HFFc6 (cell line): ENCODE results near the gene PLXNA3. TPM values are rescaled to one million over a fixed set of nuclear protein-coding genes. Genes with fewer than 3 reads are reported as not detected.

Source experiments
- DNase-seq: peaks from one replicate; pipeline ENCODE4 v3.0.0-alpha.2; 2018
- H3K27ac Mint-ChIP-seq: 2 replicates; pipeline ENCODE4 v1.8.0; 2020; ENCODE audit warnings: mild to moderate bottlenecking, mixed read lengths
- H3K27me3 Mint-ChIP-seq: 2 replicates; pipeline ENCODE4 v1.8.0; 2021; ENCODE audit warnings: mild to moderate bottlenecking, moderate library complexity, mixed read lengths; ENCODE audit not compliant: insufficient read depth
- H3K36me3 Mint-ChIP-seq: 2 replicates; pipeline ENCODE4 v1.8.0; 2021; ENCODE audit warnings: low read depth, mixed read lengths
- H3K4me1 Mint-ChIP-seq: 2 replicates; pipeline ENCODE4 v1.8.0; 2020; ENCODE audit warnings: low read depth, mixed read lengths
- H3K4me3 Mint-ChIP-seq: 2 replicates; pipeline ENCODE4 v1.8.0; 2020; ENCODE audit warnings: mild to moderate bottlenecking, moderate library complexity, mixed read lengths
- H3K9me3 Mint-ChIP-seq: 2 replicates; pipeline ENCODE4 v1.8.0; 2020; ENCODE audit warnings: mild to moderate bottlenecking, mixed read lengths
- CTCF ChIP-seq: fragments of 200-600 bp; sonication (generic); IDR thresholded peaks from 2 replicates; pipeline ENCODE4 v1.5.0; 2021; ENCODE audit warnings: antibody characterized with exemption, mild to moderate bottlenecking
- total RNA-seq, 6 experiments: library from RNA; stranded (reverse); fragmentation: NEBNext Ultra II Directional; extraction: Animal tissue kit (Norgen Biotek cat#: 25700); gene quantifications; 2 replicates in 1 of 6; 3 replicates in 5 of 6; pipeline ENCODE4 v1.2.3, GENCODE V29; 2021

PLXNA3 gene
- total RNA-seq, 6 experiments from 2014 or later: 66.2 to 98.7 (median 79.8) TPM

DNA sequence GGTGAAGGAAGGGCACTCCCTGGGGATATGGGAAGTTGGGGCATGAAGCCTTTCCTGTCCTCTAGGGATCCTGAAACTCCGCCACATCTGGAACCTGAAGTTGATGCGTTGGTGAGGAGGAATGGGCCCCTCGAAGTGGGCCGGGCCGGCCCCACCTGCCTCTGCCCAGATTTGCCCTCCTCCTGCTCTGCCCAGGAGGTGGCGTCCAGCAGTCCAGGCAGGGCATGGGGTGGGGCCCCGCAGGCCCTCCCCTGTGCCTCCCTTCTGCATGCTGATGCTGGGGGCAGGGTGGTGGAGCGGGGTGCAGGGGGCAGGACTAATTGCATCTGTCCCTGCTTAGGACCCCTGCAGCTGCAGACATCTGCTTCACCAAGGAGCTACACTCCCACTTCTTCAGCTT, 44.9 kb upstream of the PLXNA3 start:
- no peak overlapping the region for H3K4me3 Mint-ChIP-seq

GRCh38 chrX:154417157-154417556, 40.9 kb upstream of the PLXNA3 start:
- H3K27ac Mint-ChIP-seq: no peak overlapping the region
- no peaks in the 10 kb centered on the region for H3K9me3 Mint-ChIP-seq
- H3K27me3 Mint-ChIP-seq: no peaks in the 10 kb centered on the region

More for the DNA sequence above, 44.9 kb upstream of the PLXNA3 start:
- no peak for DNase-seq
- Mint-ChIP-seq H3K9me3 (no peaks in the 10 kb centered on the region), H3K36me3 (peaks cover 5% of the 10 kb centered on the region), H3K27ac (peak overlapping the region; percentile 63), H3K4me1 (peaks cover 23% of the 10 kb centered on the region), H3K27me3 (no peaks in the 10 kb centered on the region)
- TF ChIP-seq CTCF: no peak

DNA sequence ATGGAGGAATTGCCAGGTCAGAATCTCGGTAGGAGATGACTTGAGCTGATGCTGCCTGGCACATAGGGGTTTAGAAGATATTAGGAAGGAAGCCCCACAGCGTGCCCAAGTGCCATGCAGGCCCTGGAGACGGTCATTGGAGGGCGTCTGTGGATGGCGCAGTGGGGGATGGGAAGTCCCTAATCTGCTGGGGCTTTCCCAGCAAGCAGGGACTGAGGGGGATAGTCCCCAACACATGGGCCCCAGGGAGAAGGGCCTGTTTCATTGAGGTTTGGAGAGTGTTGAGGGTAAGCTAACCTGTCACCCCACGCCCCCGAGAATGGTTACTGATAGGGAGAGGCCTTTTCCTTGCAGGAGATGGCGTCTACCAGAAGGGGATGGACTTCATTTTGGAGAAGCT, 38.9 kb upstream of the PLXNA3 start:
- no peak for DNase-seq
- Mint-ChIP-seq H3K27ac (no peak overlapping the region), H3K4me1 (no peaks in the 10 kb centered on the region), H3K4me3 (no peak overlapping the region), H3K27me3 (no peaks in the 10 kb centered on the region), H3K9me3 (no peaks in the 10 kb centered on the region), H3K36me3 (no peaks in the 10 kb centered on the region; the same call in 1 of the 2 replicates)
- TF ChIP-seq CTCF: no peak

More at GRCh38 chrX:154417157-154417556, 40.9 kb upstream of the PLXNA3 start:
- no peak for TF ChIP-seq CTCF
- H3K36me3 Mint-ChIP-seq: no peaks in the 10 kb centered on the region; the same call in 1 of the 2 replicates
- peaks cover 6% of the 10 kb centered on the region; the same call in 1 of the 2 replicates for H3K4me1 Mint-ChIP-seq
- no peak overlapping the region for H3K4me3 Mint-ChIP-seq
- no peak for DNase-seq

DNA sequence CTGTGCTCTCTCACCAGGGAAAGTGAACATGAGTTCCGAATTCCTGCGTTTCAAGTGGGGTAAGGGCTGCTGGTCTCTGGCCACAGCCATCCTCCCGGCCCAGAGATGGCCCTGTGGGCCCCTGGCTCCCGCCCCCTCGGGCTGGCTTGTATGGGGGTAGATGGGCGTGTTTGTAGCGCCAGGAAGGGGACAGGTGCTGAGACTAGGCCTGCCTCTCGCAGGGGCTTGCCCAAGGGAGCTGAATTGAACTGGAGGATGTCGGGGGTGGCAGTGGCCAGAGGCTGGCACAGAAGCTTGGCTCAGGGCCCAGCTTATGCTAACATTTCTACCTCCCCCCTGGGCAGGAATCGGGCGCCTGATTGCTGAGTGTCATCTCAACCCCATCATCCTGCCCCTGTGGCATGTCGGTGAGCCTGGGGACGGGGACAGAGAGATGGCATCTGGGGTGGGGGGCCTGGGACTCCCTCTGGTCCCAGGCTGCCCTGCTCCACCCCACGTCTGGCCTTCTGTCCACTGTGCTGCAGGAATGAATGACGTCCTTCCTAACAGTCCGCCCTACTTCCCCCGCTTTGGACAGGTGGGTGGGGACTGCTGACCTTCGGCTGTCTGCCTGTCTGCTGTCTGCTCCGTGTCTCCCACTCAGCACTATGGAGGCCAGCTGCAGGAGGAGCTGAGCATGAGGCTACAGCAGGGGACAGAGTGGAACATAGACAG, 38.2 kb upstream of the PLXNA3 start:
- TF ChIP-seq CTCF: no peak
- no peaks in the 10 kb centered on the region for H3K27me3 Mint-ChIP-seq
- no peak overlapping the region for H3K4me3 Mint-ChIP-seq
- no peaks in the 10 kb centered on the region; the same call in 1 of the 2 replicates for H3K36me3 Mint-ChIP-seq
- no peaks in the 10 kb centered on the region for H3K9me3 Mint-ChIP-seq
- H3K27ac Mint-ChIP-seq: no peak overlapping the region
- DNase-seq: no peak
- H3K4me1 Mint-ChIP-seq: no peaks in the 10 kb centered on the region

DNA sequence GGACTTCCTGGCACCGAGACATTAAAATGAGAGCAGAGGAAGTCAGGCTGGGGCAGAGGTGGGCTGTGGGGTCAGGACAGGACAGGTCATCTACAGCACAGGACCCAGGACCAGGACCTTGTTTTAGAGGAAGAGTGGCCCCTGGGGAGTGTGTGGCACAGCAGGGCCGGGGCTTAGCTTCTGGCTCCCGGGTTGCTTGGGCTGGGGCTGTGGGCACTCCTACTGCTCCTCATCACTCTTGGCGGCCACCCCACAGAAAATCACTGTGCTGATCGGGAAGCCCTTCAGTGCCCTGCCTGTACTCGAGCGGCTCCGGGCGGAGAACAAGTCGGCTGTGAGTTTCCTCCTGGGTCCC, 37.7 kb upstream of the PLXNA3 start:
- Mint-ChIP-seq H3K4me1 (no peaks in the 10 kb centered on the region), H3K4me3 (no peak overlapping the region), H3K27me3 (no peaks in the 10 kb centered on the region), H3K27ac (no peak overlapping the region), H3K9me3 (no peaks in the 10 kb centered on the region), H3K36me3 (no peaks in the 10 kb centered on the region; the same call in 1 of the 2 replicates)
- TF ChIP-seq CTCF: no peak
- no peak for DNase-seq
